H9 (cell line): ENCODE data around the gene PXDC1. TPM values are rescaled to one million over a fixed set of nuclear protein-coding genes. Genes with fewer than 3 reads are reported as not detected.

Source experiments
- DNase-seq: peaks from one replicate; pipeline ENCODE4 v3.0.0-alpha.2; 2017
- H2AFZ ChIP-seq: one replicate; pipeline ENCODE4 v1.6.1; 2013; ENCODE audit warnings: mild to moderate bottlenecking, low read length, control low read depth, moderate library complexity
- H2AK5ac ChIP-seq: 2 replicates; pipeline ENCODE4 v1.6.1; 2013; ENCODE audit warnings: low read length, control low read depth, mixed read lengths; ENCODE audit not compliant: insufficient read length
- H2BK120ac ChIP-seq: one replicate; pipeline ENCODE4 v1.6.1; 2013; ENCODE audit warnings: low read depth, mild to moderate bottlenecking, low read length, control low read depth, inconsistent platforms; ENCODE audit not compliant: poor library complexity, severe bottlenecking
- H2BK12ac ChIP-seq: 2 replicates; pipeline ENCODE4 v1.6.1; 2013; ENCODE audit warnings: low read length, control low read depth, mixed read lengths, low read depth; ENCODE audit not compliant: insufficient read length
- H2BK15ac ChIP-seq: 2 replicates; pipeline ENCODE4 v1.6.1; 2013; ENCODE audit warnings: low read depth, low read length, control low read depth
- H2BK20ac ChIP-seq: one replicate; pipeline ENCODE4 v1.6.1; 2013; ENCODE audit warnings: low read depth, mild to moderate bottlenecking, low read length, control low read depth, inconsistent platforms; ENCODE audit not compliant: poor library complexity, severe bottlenecking
- H2BK5ac ChIP-seq: 2 replicates; pipeline ENCODE4 v1.6.1; 2013; ENCODE audit warnings: low read length, control low read depth, mixed read lengths; ENCODE audit not compliant: insufficient read length
- H3K14ac ChIP-seq: 2 replicates; pipeline ENCODE4 v1.6.1; 2013; ENCODE audit warnings: low read length, control low read depth; ENCODE audit not compliant: insufficient read depth
- H3K18ac ChIP-seq: 2 replicates; pipeline ENCODE4 v1.6.1; 2013; ENCODE audit warnings: low read depth, mild to moderate bottlenecking, mixed read lengths, low read length, control low read depth; ENCODE audit not compliant: insufficient read length
- H3K23ac ChIP-seq: 2 replicates; pipeline ENCODE4 v1.6.1; 2013; ENCODE audit warnings: low read length, control low read depth, mixed read lengths, low read depth; ENCODE audit not compliant: insufficient read length
- H3K23me2 ChIP-seq: 2 replicates; pipeline ENCODE4 v1.6.1; 2013; ENCODE audit warnings: low read depth, mild to moderate bottlenecking, mixed read lengths, low read length, control low read depth; ENCODE audit not compliant: insufficient read length, poor library complexity, severe bottlenecking
- H3K27ac ChIP-seq: 2 replicates; pipeline ENCODE4 v1.5.1; 2013; ENCODE audit warnings: low read length, control low read depth, mixed read lengths, low read depth; ENCODE audit not compliant: insufficient read length
- H3K27me3 ChIP-seq: 2 replicates; pipeline ENCODE4 v1.6.1; 2013; ENCODE audit warnings: low read length, control low read depth, inconsistent platforms; ENCODE audit not compliant: insufficient read depth
- H3K4ac ChIP-seq: 2 replicates; pipeline ENCODE4 v1.6.1; 2013; ENCODE audit warnings: low read depth, mild to moderate bottlenecking, control low read depth, inconsistent platforms, low read length, moderate library complexity
- H3K4me1 ChIP-seq: 2 replicates; pipeline ENCODE4 v1.6.1; 2013; ENCODE audit warnings: low read length, control low read depth, inconsistent platforms; ENCODE audit not compliant: insufficient read depth
- H3K4me2 ChIP-seq: 2 replicates; pipeline ENCODE4 v1.6.1; 2013; ENCODE audit warnings: low read length, control low read depth, mixed read lengths; ENCODE audit not compliant: insufficient read length, insufficient read depth
- H3K56ac ChIP-seq: 2 replicates; pipeline ENCODE4 v1.6.1; 2013; ENCODE audit warnings: low read depth, mild to moderate bottlenecking, mixed read lengths, low read length, control low read depth; ENCODE audit not compliant: insufficient read length
- H3K79me1 ChIP-seq: 2 replicates; pipeline ENCODE4 v1.6.1; 2013; ENCODE audit warnings: low read depth, mild to moderate bottlenecking, moderate library complexity, low read length, control low read depth, inconsistent platforms; ENCODE audit not compliant: insufficient read depth, poor library complexity, severe bottlenecking
- H3K79me2 ChIP-seq: 2 replicates; pipeline ENCODE4 v1.6.1; 2013; ENCODE audit warnings: low read length, control low read depth, inconsistent platforms; ENCODE audit not compliant: insufficient read depth
- H3K9ac ChIP-seq: 2 replicates; pipeline ENCODE4 v1.6.1; 2013; ENCODE audit warnings: low read length, control low read depth, mixed read lengths; ENCODE audit not compliant: insufficient read length; ENCODE audit errors: extremely low read depth
- H3K9me3 ChIP-seq: one replicate; pipeline ENCODE4 v1.6.1; 2013; ENCODE audit warnings: low read depth, low read length, inconsistent platforms; ENCODE audit not compliant: control insufficient read depth
- H3T11ph ChIP-seq: one replicate; pipeline ENCODE4 v1.6.1; 2013; ENCODE audit warnings: mild to moderate bottlenecking, low read length, control low read depth, inconsistent platforms
- H4K20me1 ChIP-seq: one replicate; pipeline ENCODE4 v1.6.1; 2013; ENCODE audit not compliant: control insufficient read depth, insufficient read length, insufficient read depth
- H4K5ac ChIP-seq: 2 replicates; pipeline ENCODE4 v1.6.1; 2013; ENCODE audit warnings: low read depth, mild to moderate bottlenecking, mixed read lengths, low read length, control low read depth; ENCODE audit not compliant: insufficient read length
- H4K8ac ChIP-seq: replicated peaks from 2 replicates; pipeline ENCODE4 v1.6.1; 2013; ENCODE audit warnings: low read length, control low read depth, mixed read lengths, low read depth; ENCODE audit not compliant: insufficient read length
- H4K91ac ChIP-seq: 2 replicates; pipeline ENCODE4 v1.6.1; 2013; ENCODE audit warnings: low read depth, mild to moderate bottlenecking, moderate library complexity, mixed read lengths, low read length, control low read depth; ENCODE audit not compliant: insufficient read length
- H3K27ac Mint-ChIP-seq, 3 experiments: 2 replicates in 2 of 3; 3 replicates in 1 of 3; pipeline ENCODE4 v1.8.0; 2020 to 2021; ENCODE audit warnings: mixed read lengths in 3 of 3, mild to moderate bottlenecking in 1 of 3, moderate library complexity in 1 of 3
- H3K27me3 Mint-ChIP-seq: 2 replicates; pipeline ENCODE4 v1.8.0; 2021; ENCODE audit warnings: low read depth, mild to moderate bottlenecking, moderate library complexity, mixed read lengths
- H3K36me3 Mint-ChIP-seq, 3 experiments: 2 replicates in 2 of 3; 3 replicates in 1 of 3; pipeline ENCODE4 v1.8.0; 2020 to 2021; ENCODE audit warnings: low read depth in 3 of 3, mixed read lengths in 3 of 3; ENCODE audit not compliant: insufficient read depth in 1 of 3
- H3K4me1 Mint-ChIP-seq, 2 experiments: 2 replicates each; pipeline ENCODE4 v1.8.0; 2020; ENCODE audit warnings: mixed read lengths in 2 of 2
- H3K4me3 Mint-ChIP-seq, 2 experiments: 2 replicates in 1 of 2; 3 replicates in 1 of 2; pipeline ENCODE4 v1.8.0; 2020 to 2021; ENCODE audit warnings: mild to moderate bottlenecking in 2 of 2, mixed read lengths in 2 of 2, moderate library complexity in 1 of 2
- H3K9me3 Mint-ChIP-seq, 2 experiments: 2 replicates in 1 of 2; 3 replicates in 1 of 2; pipeline ENCODE4 v1.8.0; 2020; ENCODE audit warnings: mild to moderate bottlenecking in 2 of 2, mixed read lengths in 2 of 2, moderate library complexity in 1 of 2
- CTCF ChIP-seq: fragments of 200-600 bp; sonication (generic); conservative IDR thresholded peaks from 3 replicates; pipeline ENCODE4 v1.8.0; 2021; ENCODE audit warnings: antibody characterized with exemption, mild to moderate bottlenecking
- WGBS: extraction: QIAGEN DNeasy Blood & Tissue Kit; methylation state at CpG from one replicate; pipeline ENCODE4 v1.1.7; 2013; ENCODE audit warnings: missing lambda C conversion rate, low lambda C conversion rate, mixed read lengths; ENCODE audit not compliant: insufficient read length; ENCODE audit errors: extremely low coverage; 5-methylcytosine and 5-hydroxymethylcytosine counted together
- total RNA-seq: library from RNA; stranded (reverse); gene quantifications from 2 replicates; pipeline ENCODE4 v1.2.1, GENCODE V29; 2021

Gene PXDC1
- total RNA-seq, 1 experiment from 2014 or later: 3.1 TPM

GRCh38 chr6:3707024-3707423 lies 44.5 kb downstream of the PXDC1 start:
- Histone ChIP-seq H3T11ph (no peak overlapping the region), H2BK12ac (no peak overlapping the region), H3K23me2 (peaks cover 2% of the 10 kb centered on the region), H2BK5ac (no peak overlapping the region), H4K5ac (no peak overlapping the region), H2BK20ac (no peak overlapping the region), H3K4ac (no peak overlapping the region), H4K8ac (no peak overlapping the region), H3K79me2 (no peaks in the 10 kb centered on the region), H3K4me2 (no peak overlapping the region), H3K23ac (no peak overlapping the region), H4K91ac (no peak overlapping the region), H3K27ac (no peak overlapping the region), H4K20me1 (no peaks in the 10 kb centered on the region), H3K9ac (no peak overlapping the region), H2BK15ac (no peak overlapping the region), H2AFZ (no peak overlapping the region), H2AK5ac (no peak overlapping the region), H3K18ac (no peak overlapping the region), H2BK120ac (no peak overlapping the region), H3K14ac (no peak overlapping the region), H3K4me1 (no peaks in the 10 kb centered on the region), H3K27me3 (no peaks in the 10 kb centered on the region), H3K9me3 (no peaks in the 10 kb centered on the region), H3K79me1 (no peaks in the 10 kb centered on the region), H3K56ac (no peak overlapping the region)
- Mint-ChIP-seq H3K36me3 (peaks cover 0 to 8% (median 4%) of the 10 kb centered on the region in 3 experiments; a peak in 2 of 7 replicates), H3K27ac (no peak overlapping the region), H3K4me3 (no peak overlapping the region), H3K4me1 (no peaks in the 10 kb centered on the region), H3K9me3 (peaks cover 9 to 11% of the 10 kb centered on the region in 2 experiments), H3K27me3 (peaks cover 13% of the 10 kb centered on the region)
- no CpG with 5 or more reads among the region's 2 CpGs for WGBS
- DNase-seq: no peak
- TF ChIP-seq CTCF: no peak
